HUES6 (cell line): ENCODE measurements around the gene SLC44A4.
"Not testable (repeated sequence)": the region's sequence is repeated elsewhere in the genome, so short reads cannot be mapped to it uniquely, and the experiment has no call there.

Experiments
- H3K27ac ChIP-seq: 2 replicates; pipeline ENCODE4 v1.7.0; 2013; ENCODE audit warnings: low read depth, mild to moderate bottlenecking, low read length, inconsistent platforms
- H3K27me3 ChIP-seq: 2 replicates; pipeline ENCODE4 v1.6.1; 2013; ENCODE audit warnings: low read length; ENCODE audit not compliant: control insufficient read depth, insufficient read depth
- H3K36me3 ChIP-seq: 2 replicates; pipeline ENCODE4 v1.6.1; 2013; ENCODE audit warnings: low read length; ENCODE audit not compliant: control insufficient read depth, insufficient read depth
- H3K4me1 ChIP-seq: 2 replicates; pipeline ENCODE4 v1.6.1; 2013; ENCODE audit warnings: low read length; ENCODE audit not compliant: control insufficient read depth, insufficient read depth
- H3K4me3 ChIP-seq: 2 replicates; pipeline ENCODE4 v1.5.1; 2013; ENCODE audit warnings: low read depth, low read length
- H3K9ac ChIP-seq: one replicate; pipeline ENCODE4 v1.6.1; 2013; ENCODE audit warnings: mild to moderate bottlenecking, low read length
- H3K9me3 ChIP-seq: 2 replicates; pipeline ENCODE4 v1.6.1; 2013; ENCODE audit warnings: low read depth, low read length; ENCODE audit not compliant: control insufficient read depth, insufficient read depth

The SLC44A4 gene

DNA sequence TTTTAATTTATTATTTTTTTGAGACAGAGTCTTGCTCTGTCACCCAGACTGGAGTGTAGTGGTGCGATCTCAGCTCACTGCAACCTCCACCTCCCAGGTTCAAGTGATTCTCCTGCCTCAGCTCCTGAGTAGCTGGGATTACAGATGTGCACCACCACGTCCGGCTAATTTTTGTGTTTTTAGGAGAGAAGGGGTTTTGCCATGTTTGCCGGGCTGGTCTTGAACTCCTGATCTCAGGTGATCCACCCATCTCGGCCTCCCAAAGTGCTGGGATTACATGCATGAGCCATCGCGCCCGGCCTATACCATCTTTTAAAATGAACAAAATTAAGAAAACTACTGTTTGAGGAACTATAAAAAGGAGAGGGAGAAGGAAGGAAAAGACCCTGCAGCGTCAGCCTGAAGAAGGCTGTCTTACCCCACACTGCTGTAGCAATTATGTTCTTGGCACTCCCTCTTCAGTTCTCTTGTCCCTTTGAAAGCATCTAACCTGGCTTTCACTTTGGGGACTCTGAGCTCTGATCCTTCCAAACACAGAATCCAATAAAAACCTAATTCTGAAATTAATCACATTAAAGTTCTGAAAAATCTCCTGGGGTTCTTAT is 55.1 kb downstream of the SLC44A4 start:
- H3K27ac ChIP-seq = not testable (repeated sequence)
- peaks cover 27% of the 10 kb centered on the region for H3K4me1 ChIP-seq

GRCh38 chr6:31822036-31822821 is 56.6 kb downstream of the SLC44A4 start:
- H3K27me3 ChIP-seq = no peaks in the 10 kb centered on the region
- H3K4me1 ChIP-seq = peaks cover 34% of the 10 kb centered on the region
- no peaks in the 10 kb centered on the region for H3K36me3 ChIP-seq
- peak overlapping the region; percentile 82 for H3K9ac ChIP-seq
- H3K27ac ChIP-seq = peak overlapping the region; percentile 78
- H3K9me3 ChIP-seq = no peaks in the 10 kb centered on the region
- H3K4me3 ChIP-seq = peak overlapping the region; percentile 74

More for the DNA sequence above, 55.1 kb downstream of the SLC44A4 start:
- H3K27me3 ChIP-seq, H3K4me3 ChIP-seq, H3K36me3 ChIP-seq, H3K9me3 ChIP-seq, H3K9ac ChIP-seq: not testable (repeated sequence)

GRCh38 chr6:31821301-31822035 is 57.3 kb downstream of the SLC44A4 start:
- Histone ChIP-seq H3K36me3 (no peaks in the 10 kb centered on the region), H3K27ac (peak overlapping the region; percentile 49; the same call in 1 of the 2 replicates), H3K9me3 (no peaks in the 10 kb centered on the region), H3K4me3 (peak overlapping the region; percentile 74), H3K9ac (peak overlapping the region; percentile 75), H3K27me3 (no peaks in the 10 kb centered on the region), H3K4me1 (peaks cover 29% of the 10 kb centered on the region)

GRCh38 chr6:31820399-31820798 is 58.4 kb downstream of the SLC44A4 start:
- H3K4me3 ChIP-seq, H3K9me3 ChIP-seq, H3K36me3 ChIP-seq, H3K27ac ChIP-seq, H3K9ac ChIP-seq, H3K27me3 ChIP-seq: not testable (repeated sequence)
- H3K4me1 ChIP-seq = peaks cover 20% of the 10 kb centered on the region

DNA sequence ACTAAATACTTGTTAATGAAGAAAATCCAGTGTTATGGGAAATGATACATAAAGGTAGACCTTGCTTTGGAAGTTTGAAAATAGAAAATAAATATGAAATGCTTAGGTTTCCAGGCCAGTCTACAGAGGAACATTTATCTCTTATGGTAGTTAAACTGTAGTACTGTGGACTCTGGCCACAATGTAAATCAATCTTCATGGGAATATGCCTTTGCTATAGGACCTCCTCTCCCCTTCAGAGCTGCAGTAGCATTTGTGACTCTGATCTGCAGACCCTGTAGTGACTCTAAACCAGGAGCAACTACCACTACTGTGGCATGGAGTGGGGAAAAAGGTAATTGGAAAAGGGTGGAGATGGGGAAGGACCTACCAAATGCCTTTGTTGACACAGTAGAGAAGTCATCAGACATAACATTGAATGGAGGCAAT is 58.9 kb downstream of the SLC44A4 start:
- peaks cover 16% of the 10 kb centered on the region for H3K4me1 ChIP-seq
- no peaks in the 10 kb centered on the region for H3K27me3 ChIP-seq
- no peak overlapping the region for H3K27ac ChIP-seq
- H3K9me3 ChIP-seq = no peaks in the 10 kb centered on the region
- H3K36me3 ChIP-seq = no peaks in the 10 kb centered on the region
- H3K9ac ChIP-seq = no peak overlapping the region
- H3K4me3 ChIP-seq = no peak overlapping the region

DNA sequence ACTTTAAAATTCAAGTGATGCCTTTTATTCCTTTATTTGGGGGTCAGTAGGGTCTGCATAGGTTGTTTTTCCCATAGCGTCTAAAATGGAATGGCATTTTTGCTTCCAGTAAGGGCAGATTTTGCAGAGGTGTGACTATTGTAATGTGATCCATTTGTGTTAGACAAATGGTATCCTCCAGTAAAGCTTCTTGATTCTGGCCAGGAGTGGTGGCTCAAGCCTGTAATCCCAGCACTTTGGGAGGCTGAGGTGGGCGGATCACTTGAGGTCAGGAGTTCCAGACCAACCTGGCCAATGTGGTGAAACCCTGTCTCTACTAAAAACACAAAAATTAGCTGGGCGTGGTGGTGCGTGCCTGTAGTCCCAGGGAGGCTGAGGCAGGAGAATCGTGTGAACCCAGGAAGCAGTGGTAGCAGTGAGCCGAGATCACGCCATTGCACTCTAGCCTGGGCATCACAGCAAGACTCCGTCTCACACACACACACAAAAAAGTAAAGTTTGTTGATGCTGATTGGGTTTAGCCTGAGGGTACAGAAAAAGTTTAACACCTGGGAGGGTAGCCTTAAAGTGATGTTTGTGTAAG is 60.8 kb downstream of the SLC44A4 start:
- Histone ChIP-seq H3K4me1 (peaks cover 20% of the 10 kb centered on the region), H3K4me3 (peak overlapping the region; percentile 54)
- not testable (repeated sequence) for H3K27me3 ChIP-seq, H3K27ac ChIP-seq, H3K36me3 ChIP-seq, H3K9ac ChIP-seq, H3K9me3 ChIP-seq

GRCh38 chr6:31817133-31817928 is 61.5 kb downstream of the SLC44A4 start:
- Histone ChIP-seq H3K4me3 (peak overlapping the region; percentile 54), H3K4me1 (peaks cover 17% of the 10 kb centered on the region)
- H3K9ac ChIP-seq, H3K27me3 ChIP-seq, H3K9me3 ChIP-seq, H3K27ac ChIP-seq, H3K36me3 ChIP-seq: not testable (repeated sequence)

- Histone ChIP-seq H3K4me3 (peak within 1 kb of the TSS; percentile 68), H3K27me3 (no peaks in the 10 kb centered on the region), H3K9ac (peak within 1 kb of the TSS; percentile 86), H3K4me1 (peaks cover 14% of the 10 kb centered on the region), H3K9me3 (no peaks in the 10 kb centered on the region), H3K36me3 (no peaks in the 10 kb centered on the region), H3K27ac (peak within 1 kb of the TSS; percentile 85; the same call in 1 of the 2 replicates)
Observed at GRCh38 chr6:31815025-31815838, 63.6 kb downstream of the SLC44A4 start, which contains the start of the genes HSPA1A and HSPA1L. HSPA1A (plus strand) TSS chr6:31815543; CDS start chr6:31815757, 214 bp downstream. HSPA1L (minus strand) TSS chr6:31815283; CDS start chr6:31811972, 3,311 bp downstream.

GRCh38 chr6:31814677-31815024 is 64.1 kb downstream of the SLC44A4 start:
- Histone ChIP-seq H3K27ac (peak overlapping the region; percentile 85; the same call in 1 of the 2 replicates), H3K4me1 (peaks cover 14% of the 10 kb centered on the region), H3K4me3 (peak overlapping the region; percentile 68), H3K9ac (peak overlapping the region; percentile 32), H3K36me3 (no peaks in the 10 kb centered on the region), H3K27me3 (no peaks in the 10 kb centered on the region), H3K9me3 (no peaks in the 10 kb centered on the region)
